MM.1S (cell line): ENCODE measurements around the gene DAND5.

Source experiments
- DNase-seq: peaks from one replicate; pipeline ENCODE4 v3.0.0-alpha.2; 2015
- H2AFZ ChIP-seq: fragments of 300-600 bp; sonication (generic); 2 replicates; pipeline ENCODE4 v1.6.0; 2016; ENCODE audit warnings: antibody characterized with exemption, low read length
- H3F3A ChIP-seq: fragments of 300-600 bp; sonication (generic); 2 replicates; pipeline ENCODE4 v1.6.1; 2016; ENCODE audit warnings: mild to moderate bottlenecking, antibody characterized with exemption, low read length, moderate library complexity, mixed read lengths; ENCODE audit not compliant: insufficient read depth
- H3K27ac ChIP-seq: fragments of 300-600 bp; sonication (generic); 2 replicates; pipeline ENCODE4 v1.5.1; 2016; ENCODE audit warnings: mild to moderate bottlenecking, low read length
- H3K27me3 ChIP-seq: fragments of 300-600 bp; sonication (generic); replicated peaks from 2 replicates; pipeline ENCODE4 v1.6.0; 2016; ENCODE audit warnings: low read length; ENCODE audit not compliant: insufficient read depth
- H3K36me3 ChIP-seq: fragments of 300-600 bp; sonication (generic); replicated peaks from 2 replicates; pipeline ENCODE4 v1.6.1; 2016; ENCODE audit warnings: mild to moderate bottlenecking, low read length, mixed read lengths; ENCODE audit not compliant: insufficient read depth
- H3K4me1 ChIP-seq: fragments of 300-600 bp; sonication (generic); 2 replicates; pipeline ENCODE4 v1.6.1; 2016; ENCODE audit warnings: low read length, mixed read lengths
- H3K4me2 ChIP-seq: fragments of 300-600 bp; sonication (generic); 2 replicates; pipeline ENCODE4 v1.6.0; 2016; ENCODE audit warnings: low read depth, low read length
- H3K4me3 ChIP-seq: fragments of 300-600 bp; sonication (generic); 2 replicates; pipeline ENCODE4 v1.5.1; 2016; ENCODE audit warnings: low read length, mixed read lengths
- H3K79me2 ChIP-seq: fragments of 300-600 bp; sonication (generic); 2 replicates; pipeline ENCODE4 v1.6.1; 2016; ENCODE audit warnings: mixed run types, low read length, mixed read lengths
- H3K9ac ChIP-seq: fragments of 300-600 bp; sonication (generic); 2 replicates; pipeline ENCODE4 v1.6.1; 2016; ENCODE audit warnings: low read length, mixed read lengths
- H3K9me2 ChIP-seq: fragments of 300-600 bp; sonication (generic); replicated peaks from 2 replicates; pipeline ENCODE4 v1.6.1; 2016; ENCODE audit warnings: mild to moderate bottlenecking, low read length, mixed read lengths; ENCODE audit not compliant: insufficient read depth
- H3K9me3 ChIP-seq: fragments of 300-600 bp; sonication (generic); replicated peaks from 2 replicates; pipeline ENCODE4 v1.6.1; 2016; ENCODE audit warnings: mild to moderate bottlenecking, low read length, mixed read lengths; ENCODE audit not compliant: insufficient read depth
- H4K20me1 ChIP-seq: fragments of 300-600 bp; sonication (generic); 2 replicates; pipeline ENCODE4 v1.6.1; 2016; ENCODE audit warnings: mild to moderate bottlenecking, low read length, moderate library complexity, mixed read lengths; ENCODE audit not compliant: insufficient read depth
- EZH2 ChIP-seq: fragments of 300-600 bp; sonication (generic); optimal IDR thresholded peaks from 2 replicates; pipeline ENCODE3; 2017; ENCODE audit warnings: low read depth, mild to moderate bottlenecking, antibody characterized with exemption, low read length, mixed read lengths
- EZH2phosphoT487 ChIP-seq: fragments of 300-600 bp; sonication (generic); IDR thresholded peaks from 2 replicates; pipeline ENCODE4 v1.6.1; 2018; ENCODE audit warnings: antibody characterized with exemption, low read length
- TF ChIP-seq, protein P1 (sequence below): fragments of 300-600 bp; sonication (generic); IDR thresholded peaks from 2 replicates; pipeline ENCODE4 v1.5.1; 2016; ENCODE audit warnings: antibody characterized with exemption, low read length, mixed read lengths

Gene DAND5

DNA sequence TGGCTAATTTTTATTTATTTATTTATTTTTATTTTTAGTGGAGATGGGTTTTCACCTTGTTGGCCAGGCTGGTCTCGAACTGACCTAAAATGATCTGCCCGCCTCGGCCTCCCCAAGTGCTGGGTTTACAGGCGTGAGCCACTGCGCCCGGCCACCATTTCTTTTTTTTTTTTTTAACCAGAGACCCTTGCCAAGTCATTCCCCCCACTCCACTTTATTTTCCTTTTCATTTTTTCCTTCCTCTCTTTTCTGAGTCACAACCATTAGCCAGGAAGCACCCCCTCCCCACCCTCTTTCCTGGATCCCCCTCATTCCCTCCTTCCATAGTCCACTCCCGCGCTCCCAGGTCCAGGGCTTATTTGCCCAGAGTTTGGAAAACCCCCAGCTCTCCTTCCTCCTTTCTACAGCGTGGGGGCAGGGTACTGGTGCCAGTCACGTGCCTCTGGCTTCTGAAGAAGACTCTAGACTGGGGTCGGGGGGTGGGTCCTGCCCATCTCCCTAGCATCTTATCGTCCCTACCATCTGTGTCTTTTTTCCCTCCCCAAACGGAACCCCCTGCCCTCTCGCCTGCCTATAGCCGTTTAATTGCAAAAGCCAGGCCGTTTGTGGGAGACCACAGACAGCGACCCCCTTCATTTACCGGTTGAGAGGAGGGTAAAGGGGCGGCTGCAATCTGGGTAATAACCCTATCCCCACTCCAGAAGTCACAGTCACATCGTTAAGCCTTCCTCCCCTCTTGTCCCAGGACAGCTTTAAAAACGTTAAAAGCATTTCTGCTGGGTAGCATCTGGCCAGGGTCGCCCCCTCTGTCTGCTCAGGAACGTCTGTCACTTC is 32.1 kb upstream of the DAND5 start:
- peaks cover 15% of the 10 kb centered on the region for H4K20me1 ChIP-seq
- TF ChIP-seq EZH2 (no peak), EZH2phosphoT487 (no peak)
- TF ChIP-seq, protein P1, sequence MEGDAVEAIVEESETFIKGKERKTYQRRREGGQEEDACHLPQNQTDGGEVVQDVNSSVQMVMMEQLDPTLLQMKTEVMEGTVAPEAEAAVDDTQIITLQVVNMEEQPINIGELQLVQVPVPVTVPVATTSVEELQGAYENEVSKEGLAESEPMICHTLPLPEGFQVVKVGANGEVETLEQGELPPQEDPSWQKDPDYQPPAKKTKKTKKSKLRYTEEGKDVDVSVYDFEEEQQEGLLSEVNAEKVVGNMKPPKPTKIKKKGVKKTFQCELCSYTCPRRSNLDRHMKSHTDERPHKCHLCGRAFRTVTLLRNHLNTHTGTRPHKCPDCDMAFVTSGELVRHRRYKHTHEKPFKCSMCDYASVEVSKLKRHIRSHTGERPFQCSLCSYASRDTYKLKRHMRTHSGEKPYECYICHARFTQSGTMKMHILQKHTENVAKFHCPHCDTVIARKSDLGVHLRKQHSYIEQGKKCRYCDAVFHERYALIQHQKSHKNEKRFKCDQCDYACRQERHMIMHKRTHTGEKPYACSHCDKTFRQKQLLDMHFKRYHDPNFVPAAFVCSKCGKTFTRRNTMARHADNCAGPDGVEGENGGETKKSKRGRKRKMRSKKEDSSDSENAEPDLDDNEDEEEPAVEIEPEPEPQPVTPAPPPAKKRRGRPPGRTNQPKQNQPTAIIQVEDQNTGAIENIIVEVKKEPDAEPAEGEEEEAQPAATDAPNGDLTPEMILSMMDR, result no peak
- peaks cover 46% of the 10 kb centered on the region for H3K79me2 ChIP-seq
- peaks cover 40% of the 10 kb centered on the region for H3K4me1 ChIP-seq
- no peaks in the 10 kb centered on the region for H3K27me3 ChIP-seq
- H3K9me2 ChIP-seq, result no peaks in the 10 kb centered on the region
- peak overlapping the region; percentile 77 for H3K4me2 ChIP-seq
- DNase-seq, result peak; percentile 38
- peaks cover 19% of the 10 kb centered on the region for H3K36me3 ChIP-seq
- peak overlapping the region; percentile 49 for H3K9ac ChIP-seq
- peak overlapping the region; percentile 75 for H3K27ac ChIP-seq
- peak overlapping the region; percentile 57 for H3K4me3 ChIP-seq
- H2AFZ ChIP-seq, result peak overlapping the region; percentile 45
- peaks cover 57% of the 10 kb centered on the region for H3F3A ChIP-seq
- no peaks in the 10 kb centered on the region for H3K9me3 ChIP-seq

DNA sequence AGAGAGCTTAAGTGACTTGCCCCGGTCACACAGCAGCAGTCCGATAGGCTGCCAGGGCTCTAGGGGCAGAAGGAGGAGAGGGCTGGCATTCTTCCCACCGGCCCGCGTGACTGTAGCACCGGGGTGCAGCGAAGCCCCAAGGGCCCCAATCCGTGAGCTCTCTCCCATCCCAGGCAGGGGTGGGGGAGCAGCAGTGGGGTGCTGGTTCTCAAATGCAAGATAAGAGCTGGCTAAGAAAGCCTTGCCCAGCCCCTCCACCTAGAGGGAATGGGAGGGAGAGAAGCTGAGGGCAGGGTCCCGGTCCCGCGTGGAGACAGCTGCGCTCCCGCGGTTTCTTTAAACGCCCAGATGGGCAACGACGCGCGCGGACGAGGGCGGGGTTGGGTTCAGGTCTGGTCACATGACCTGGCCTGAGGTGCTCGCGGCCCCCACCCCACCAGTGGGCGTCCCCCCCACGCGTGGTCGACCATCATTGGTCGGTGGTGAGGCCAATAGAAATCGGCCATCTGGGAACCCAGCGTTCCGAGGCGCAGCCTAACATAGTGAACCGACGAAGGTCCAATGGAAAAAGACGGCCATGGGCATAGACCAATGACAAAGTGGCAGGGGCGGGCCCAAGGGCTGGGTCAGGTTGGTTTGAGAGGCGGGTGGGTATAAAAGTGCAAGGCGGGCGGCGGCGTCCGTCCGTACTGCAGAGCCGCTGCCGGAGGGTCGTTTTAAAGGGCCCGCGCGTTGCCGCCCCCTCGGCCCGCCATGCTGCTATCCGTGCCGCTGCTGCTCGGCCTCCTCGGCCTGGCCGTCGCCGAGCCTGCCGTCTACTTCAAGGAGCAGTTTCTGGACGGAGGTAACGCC is 31.2 kb upstream of the DAND5 start, which contains the start of gene CALR:
TSS of gene CALR (plus strand) at position 683 of the 852 bp plus-strand sequence. CDS start at position 754, 71 bp downstream.
- peak within 1 kb of the TSS; percentile 77 for H3K4me2 ChIP-seq
- no peaks in the 10 kb centered on the region for H3K27me3 ChIP-seq
- H3K36me3 ChIP-seq, result peaks cover 19% of the 10 kb centered on the region
- H2AFZ ChIP-seq, result peak within 1 kb of the TSS; percentile 45
- peak within 1 kb of the TSS; percentile 75 for H3K27ac ChIP-seq
- H3K4me3 ChIP-seq, result peak within 1 kb of the TSS; percentile 92
- no peaks in the 10 kb centered on the region for H3K9me2 ChIP-seq
- peaks cover 42% of the 10 kb centered on the region for H3K79me2 ChIP-seq
- peak; percentile 100 for DNase-seq
- H4K20me1 ChIP-seq, result peaks cover 15% of the 10 kb centered on the region
- H3K9ac ChIP-seq, result peak within 1 kb of the TSS; percentile 90
- H3K9me3 ChIP-seq, result no peaks in the 10 kb centered on the region
- peaks cover 63% of the 10 kb centered on the region for H3F3A ChIP-seq
- peaks cover 41% of the 10 kb centered on the region for H3K4me1 ChIP-seq
- TF ChIP-seq, protein P1, result no peak
- TF ChIP-seq EZH2 (no peak), EZH2phosphoT487 (no peak)

DNA sequence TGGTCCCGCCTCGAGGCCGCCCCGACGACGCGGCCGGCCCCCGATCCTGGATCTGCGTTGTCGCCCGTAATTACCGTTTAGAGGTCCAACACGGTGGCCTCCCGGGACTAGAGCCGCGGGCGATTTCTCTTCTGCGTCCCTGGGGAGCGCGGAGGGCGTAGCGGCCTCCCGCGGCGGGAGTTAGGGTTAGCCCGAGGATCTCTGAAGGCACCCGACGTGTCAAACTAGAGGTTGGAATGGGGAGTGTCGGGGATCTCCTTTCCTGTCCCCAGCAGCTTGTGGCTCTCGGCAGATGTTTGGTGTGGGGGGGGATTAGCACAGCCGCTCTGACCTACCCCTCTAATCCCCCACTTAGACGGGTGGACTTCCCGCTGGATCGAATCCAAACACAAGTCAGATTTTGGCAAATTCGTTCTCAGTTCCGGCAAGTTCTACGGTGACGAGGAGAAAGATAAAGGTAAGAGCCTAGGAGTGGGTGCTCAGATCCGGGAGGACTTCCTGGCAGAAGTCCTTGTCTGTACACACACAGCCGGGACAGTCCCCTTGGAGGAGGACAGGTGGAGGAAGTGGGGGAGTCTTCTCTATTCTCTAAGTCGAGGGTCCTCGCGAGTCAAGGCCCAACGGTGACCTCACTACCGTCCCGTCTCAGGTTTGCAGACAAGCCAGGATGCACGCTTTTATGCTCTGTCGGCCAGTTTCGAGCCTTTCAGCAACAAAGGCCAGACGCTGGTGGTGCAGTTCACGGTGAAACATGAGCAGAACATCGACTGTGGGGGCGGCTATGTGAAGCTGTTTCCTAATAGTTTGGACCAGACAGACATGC is 30.4 kb upstream of the DAND5 start:
- peaks cover 24% of the 10 kb centered on the region for H3K36me3 ChIP-seq
- peaks cover 72% of the 10 kb centered on the region for H3F3A ChIP-seq

More for the DNA sequence above, 30.4 kb upstream of the DAND5 start:
- peak overlapping the region; percentile 90 for H3K9ac ChIP-seq
- peaks cover 46% of the 10 kb centered on the region for H3K4me1 ChIP-seq
- no peak overlapping the region for H2AFZ ChIP-seq
- peak; percentile 64 for DNase-seq
- peak overlapping the region; percentile 76 for H3K4me2 ChIP-seq
- H3K27ac ChIP-seq, result peak overlapping the region; percentile 66; the same call in 1 of the 2 replicates
- peaks cover 44% of the 10 kb centered on the region for H3K79me2 ChIP-seq
- H3K9me2 ChIP-seq, result no peaks in the 10 kb centered on the region
- no peaks in the 10 kb centered on the region for H3K27me3 ChIP-seq
- no peaks in the 10 kb centered on the region for H3K9me3 ChIP-seq
- peaks cover 15% of the 10 kb centered on the region for H4K20me1 ChIP-seq
- peak overlapping the region; percentile 92 for H3K4me3 ChIP-seq
- TF ChIP-seq EZH2 (no peak), EZH2phosphoT487 (no peak)
- TF ChIP-seq, protein P1, result peak; percentile 28
